Mesenteric fat pad (tissue), 1 donor: ENCODE measurements around the gene IPO13. TPM values are rescaled to one million over a fixed set of nuclear protein-coding genes. Genes with fewer than 3 reads are reported as not detected.

Experiments
- DNase-seq: peaks from one replicate; pipeline ENCODE4 v3.0.0-alpha.2; 2020; ENCODE audit warnings: low spot score
- total RNA-seq: library from RNA; stranded (reverse); fragmentation: NEBNext Ultra II Directional; extraction: Animal tissue kit (Norgen Biotek cat#: 25700); gene quantifications from one replicate; pipeline ENCODE4 v1.2.1, GENCODE V29; 2021
- donor health status: DM: yes; HTN: yes; CAD: no.

IPO13 gene
- total RNA-seq, 1 donor from 2014 or later = 26.1 TPM

GRCh38 chr1:43974443-43975248, 27.9 kb downstream of the IPO13 start, which contains the start of gene ATP6V0B:
ATP6V0B (plus strand) TSS chr1:43974960; CDS start chr1:43975041, 81 bp downstream.
- DNase-seq = peak; percentile 99

GRCh38 chr1:43975249-43975961, 28.7 kb downstream of the IPO13 start:
- no peak for DNase-seq

GRCh38 chr1:43976045-43976444, 29.3 kb downstream of the IPO13 start:
- DNase-seq = no peak

- no peak for DNase-seq
These were observed 30.1 kb downstream of the IPO13 start for GRCh38 chr1:43976890-43977289.

GRCh38 chr1:43977376-43978263, 30.9 kb downstream of the IPO13 start:
- DNase-seq = no peak

- no peak for DNase-seq
These were observed 31.5 kb downstream of the IPO13 start for GRCh38 chr1:43978264-43978550.

- no peak for DNase-seq
These were observed 32.0 kb downstream of the IPO13 start, which contains the start of gene B4GALT2 for GRCh38 chr1:43978551-43979260. B4GALT2 (plus strand) TSS chr1:43979210; CDS start chr1:43981161, 1,951 bp downstream.

- DNase-seq = no peak
These were observed 32.4 kb downstream of the IPO13 start for GRCh38 chr1:43979261-43979527.

- DNase-seq = no peak
These were observed 32.9 kb downstream of the IPO13 start for GRCh38 chr1:43979528-43980254.

- DNase-seq = no peak
These were observed 33.7 kb downstream of the IPO13 start for GRCh38 chr1:43980255-43981134.

- DNase-seq = no peak
These were observed 34.4 kb downstream of the IPO13 start for GRCh38 chr1:43981135-43981491.

- no peak for DNase-seq
These were observed 34.9 kb downstream of the IPO13 start for GRCh38 chr1:43981636-43982035.

- DNase-seq = no peak
These were observed 35.5 kb downstream of the IPO13 start for GRCh38 chr1:43982241-43982640.

GRCh38 chr1:43982808-43983207, 36.1 kb downstream of the IPO13 start:
- no peak for DNase-seq

GRCh38 chr1:43983253-43983899, 36.6 kb downstream of the IPO13 start:
- DNase-seq = no peak

- DNase-seq = no peak
These were observed 38.1 kb downstream of the IPO13 start for GRCh38 chr1:43984855-43985254.

GRCh38 chr1:43985984-43986595, 39.3 kb downstream of the IPO13 start:
- no peak for DNase-seq

- no peak for DNase-seq
These were observed 40.0 kb downstream of the IPO13 start for GRCh38 chr1:43986712-43987111.
